GM12873 (cell line): Measurements from ENCODE around the gene TAB2.

Source experiments
- TF ChIP-seq, protein P1 (sequence below): IDR thresholded peaks from 2 replicates; pipeline ENCODE4 v1.5.1; 2012; ENCODE audit warnings: low read depth, mild to moderate bottlenecking, moderate library complexity, low read length, control low read depth; ENCODE audit not compliant: insufficient read depth; ENCODE audit errors: missing control alignments

The TAB2 gene

DNA sequence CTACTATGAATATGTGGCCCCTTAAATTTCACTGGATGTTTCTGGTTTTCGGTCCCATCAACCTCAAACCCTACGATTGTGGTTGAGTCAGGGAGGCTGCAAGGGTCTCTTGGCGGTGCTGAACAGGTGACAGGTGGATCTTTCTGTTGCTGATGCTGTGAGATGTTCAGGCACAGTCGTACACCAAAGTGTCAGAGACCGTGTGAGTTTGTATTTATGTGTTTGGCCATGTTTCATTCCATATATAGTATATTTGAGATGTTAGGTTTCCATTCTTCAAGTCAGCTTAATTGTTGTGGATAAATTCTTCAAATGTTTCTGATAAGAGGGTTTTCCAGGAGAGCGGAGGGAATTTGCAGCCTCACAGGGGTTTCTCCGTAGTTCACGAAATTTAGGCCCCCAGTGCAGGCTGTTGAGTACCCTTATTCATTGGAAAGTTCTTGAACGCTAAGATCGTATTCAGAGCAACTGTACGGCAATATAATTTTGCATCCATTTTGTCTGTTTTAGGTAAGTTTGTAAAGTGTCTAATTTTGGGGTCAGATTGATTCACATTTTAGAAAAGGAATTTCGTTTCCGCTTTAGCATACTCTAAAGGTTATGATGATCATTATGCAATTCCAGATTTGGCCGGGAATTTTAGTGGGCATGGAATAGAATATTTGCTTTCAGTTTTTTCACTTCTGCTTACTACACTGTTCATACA is 1.2 kb downstream of the TAB2 start:
- TF ChIP-seq, protein P1, sequence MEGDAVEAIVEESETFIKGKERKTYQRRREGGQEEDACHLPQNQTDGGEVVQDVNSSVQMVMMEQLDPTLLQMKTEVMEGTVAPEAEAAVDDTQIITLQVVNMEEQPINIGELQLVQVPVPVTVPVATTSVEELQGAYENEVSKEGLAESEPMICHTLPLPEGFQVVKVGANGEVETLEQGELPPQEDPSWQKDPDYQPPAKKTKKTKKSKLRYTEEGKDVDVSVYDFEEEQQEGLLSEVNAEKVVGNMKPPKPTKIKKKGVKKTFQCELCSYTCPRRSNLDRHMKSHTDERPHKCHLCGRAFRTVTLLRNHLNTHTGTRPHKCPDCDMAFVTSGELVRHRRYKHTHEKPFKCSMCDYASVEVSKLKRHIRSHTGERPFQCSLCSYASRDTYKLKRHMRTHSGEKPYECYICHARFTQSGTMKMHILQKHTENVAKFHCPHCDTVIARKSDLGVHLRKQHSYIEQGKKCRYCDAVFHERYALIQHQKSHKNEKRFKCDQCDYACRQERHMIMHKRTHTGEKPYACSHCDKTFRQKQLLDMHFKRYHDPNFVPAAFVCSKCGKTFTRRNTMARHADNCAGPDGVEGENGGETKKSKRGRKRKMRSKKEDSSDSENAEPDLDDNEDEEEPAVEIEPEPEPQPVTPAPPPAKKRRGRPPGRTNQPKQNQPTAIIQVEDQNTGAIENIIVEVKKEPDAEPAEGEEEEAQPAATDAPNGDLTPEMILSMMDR: no peak

DNA sequence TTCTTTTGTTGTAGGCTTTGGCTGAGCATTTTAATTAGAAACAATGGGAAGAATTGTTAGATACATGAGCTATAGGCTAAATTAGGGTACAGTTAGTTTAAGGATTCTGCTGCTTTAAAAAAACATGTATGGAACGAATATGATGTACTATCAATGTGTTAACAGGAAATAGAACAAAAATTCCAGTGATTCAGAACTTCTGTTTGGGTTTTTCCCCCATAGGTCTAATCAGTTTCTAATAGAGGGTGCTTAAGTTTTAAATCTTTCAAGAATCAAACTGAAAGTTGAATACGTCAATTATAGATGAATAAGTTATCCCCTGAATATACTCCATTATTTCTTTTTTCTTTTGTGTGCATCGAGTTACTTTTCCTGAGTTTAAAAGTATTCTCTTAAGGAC is 1.9 kb downstream of the TAB2 start:
- TF ChIP-seq, protein P1: no peak

DNA sequence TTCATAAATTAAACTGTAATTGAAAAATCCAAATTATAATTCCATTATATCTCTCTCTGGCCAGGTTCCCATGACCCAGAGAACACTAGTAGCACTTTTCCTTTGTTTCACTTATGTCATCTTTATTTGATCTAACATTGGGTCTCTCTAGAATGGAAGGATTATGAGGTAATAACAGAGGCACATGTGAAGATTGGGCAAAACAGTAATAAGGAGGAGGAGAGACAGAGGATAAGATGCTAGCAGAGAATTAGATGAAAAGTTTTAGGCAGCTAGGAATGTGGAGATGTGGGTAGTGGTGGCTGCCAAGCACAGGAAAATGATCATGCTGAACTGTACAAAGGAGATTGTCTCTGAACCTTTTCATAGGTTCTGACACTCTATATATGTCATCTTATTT is 3.3 kb downstream of the TAB2 start:
- TF ChIP-seq, protein P1: no peak

DNA sequence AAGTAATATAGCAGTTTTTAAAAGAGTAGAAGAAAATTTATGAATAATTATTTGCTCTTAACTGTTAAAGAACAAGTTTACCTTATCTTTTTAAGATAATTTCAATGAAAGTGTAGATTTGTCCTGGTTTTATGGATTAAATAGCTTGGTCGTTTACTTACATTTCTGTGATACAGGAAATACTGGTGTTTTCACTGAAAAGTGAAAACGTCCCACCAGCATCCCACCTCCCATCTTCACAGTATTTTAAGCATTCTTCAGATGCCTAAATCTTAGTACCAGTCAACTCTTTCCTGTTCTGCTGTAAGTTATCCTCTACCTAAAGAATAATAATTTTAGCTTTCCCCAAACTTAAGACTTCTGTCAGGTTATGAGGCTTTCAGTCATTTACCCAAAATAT is 5.8 kb downstream of the TAB2 start:
- TF ChIP-seq, protein P1: no peak

DNA sequence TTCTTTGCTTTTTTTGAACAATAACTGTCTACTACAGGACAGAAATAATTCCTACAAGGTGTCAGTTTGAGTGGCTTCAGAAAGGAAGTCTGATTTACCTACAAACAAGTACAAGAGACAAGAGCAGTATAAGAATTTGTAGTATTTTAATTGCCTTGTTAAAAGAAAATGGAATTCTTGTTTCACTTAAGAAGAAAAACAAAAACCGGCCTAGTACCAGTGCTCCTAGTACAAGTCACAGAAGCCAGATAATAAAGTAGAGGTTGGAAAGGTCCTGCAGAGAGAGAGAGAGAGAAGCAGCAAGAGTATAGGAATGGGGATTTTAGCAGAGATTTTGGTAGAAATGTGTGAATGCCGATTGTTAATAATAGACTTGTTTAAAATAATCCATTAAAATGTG is 6.4 kb downstream of the TAB2 start:
- TF ChIP-seq, protein P1: no peak

DNA sequence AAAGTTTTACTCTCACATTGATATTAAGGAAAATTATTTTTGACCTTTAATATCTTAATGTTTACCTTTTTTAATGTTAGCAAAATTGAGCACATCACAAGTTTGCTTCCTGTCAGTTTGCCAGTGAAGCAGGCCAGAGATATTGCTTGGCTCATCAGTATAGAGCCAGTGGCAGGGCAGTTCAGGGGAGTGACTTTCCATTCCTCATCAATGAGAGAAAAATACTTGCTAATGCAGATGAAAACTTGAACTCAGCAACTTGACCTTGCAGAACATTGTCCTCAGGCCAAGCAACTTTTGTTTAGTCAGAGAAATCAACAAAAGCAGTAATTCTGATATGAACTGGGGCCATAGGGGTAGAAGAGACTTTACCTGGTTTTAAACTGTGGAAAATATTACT is 6.9 kb downstream of the TAB2 start:
- TF ChIP-seq, protein P1: no peak

DNA sequence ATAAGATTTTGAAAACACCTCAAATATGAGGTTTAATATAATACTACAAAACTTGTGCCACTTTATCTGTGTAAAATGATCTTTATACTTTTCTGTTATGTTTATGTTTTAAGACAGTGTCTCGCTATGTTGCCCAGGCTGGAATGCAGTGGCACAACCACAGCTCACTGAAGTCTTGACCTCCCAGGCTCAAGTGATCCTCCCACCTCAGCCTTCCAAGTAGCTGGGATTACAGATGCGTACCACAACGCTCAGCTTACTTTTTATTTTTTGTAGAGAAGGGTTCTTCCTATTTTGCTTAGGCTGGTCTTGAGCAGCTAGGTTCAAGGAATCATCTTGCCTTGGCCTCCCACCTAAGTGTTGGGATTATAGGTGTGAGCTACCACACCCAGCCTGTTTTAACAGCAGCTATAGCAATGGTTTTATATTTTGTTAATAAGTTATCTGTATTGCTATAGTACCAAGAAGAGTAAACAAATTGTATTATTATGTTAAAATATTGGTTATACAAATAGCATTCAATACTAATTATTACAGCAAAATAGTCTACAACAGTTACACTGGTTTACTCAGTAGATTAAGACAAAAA is 8.2 kb downstream of the TAB2 start:
- TF ChIP-seq, protein P1: no peak
